AG09309 (cell line): ENCODE measurements around the gene OR51I2.

Experiments
- DNase-seq: peaks from one replicate; pipeline ENCODE4 v3.0.0-alpha.2; 2010; ENCODE audit warnings: low read depth
- H3K4me3 ChIP-seq: 2 replicates; pipeline ENCODE4 v1.5.1; 2011; ENCODE audit warnings: mild to moderate bottlenecking, low read depth, low read length, moderate library complexity; ENCODE audit not compliant: control insufficient read depth
- TF ChIP-seq, protein P1 (sequence below): IDR thresholded peaks from 2 replicates; pipeline ENCODE4 v1.5.1; 2011; ENCODE audit warnings: mild to moderate bottlenecking, low read depth, low read length, inconsistent platforms; ENCODE audit not compliant: insufficient read depth, control insufficient read depth; ENCODE audit errors: missing control alignments

Gene OR51I2

DNA sequence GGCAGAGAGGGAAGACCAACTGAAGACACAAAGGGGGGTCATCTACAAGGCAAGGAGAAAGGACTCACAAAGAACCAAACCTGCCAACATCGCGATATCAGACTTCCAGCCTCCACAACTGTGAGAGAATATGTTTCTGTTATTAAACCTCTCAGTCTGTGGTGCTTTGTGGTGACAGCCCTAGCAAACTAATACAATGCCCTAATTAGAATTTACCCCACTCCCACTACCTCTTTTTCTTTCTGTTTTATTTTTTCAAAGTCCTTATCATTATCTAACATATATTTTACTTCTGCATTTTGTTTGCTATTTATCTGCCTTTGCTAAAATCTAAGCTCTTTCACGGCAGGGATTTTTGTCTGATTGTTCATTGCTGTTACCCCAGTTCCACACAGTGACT lies 36.9 kb downstream of the OR51I2 start:
- TF ChIP-seq, protein P1, sequence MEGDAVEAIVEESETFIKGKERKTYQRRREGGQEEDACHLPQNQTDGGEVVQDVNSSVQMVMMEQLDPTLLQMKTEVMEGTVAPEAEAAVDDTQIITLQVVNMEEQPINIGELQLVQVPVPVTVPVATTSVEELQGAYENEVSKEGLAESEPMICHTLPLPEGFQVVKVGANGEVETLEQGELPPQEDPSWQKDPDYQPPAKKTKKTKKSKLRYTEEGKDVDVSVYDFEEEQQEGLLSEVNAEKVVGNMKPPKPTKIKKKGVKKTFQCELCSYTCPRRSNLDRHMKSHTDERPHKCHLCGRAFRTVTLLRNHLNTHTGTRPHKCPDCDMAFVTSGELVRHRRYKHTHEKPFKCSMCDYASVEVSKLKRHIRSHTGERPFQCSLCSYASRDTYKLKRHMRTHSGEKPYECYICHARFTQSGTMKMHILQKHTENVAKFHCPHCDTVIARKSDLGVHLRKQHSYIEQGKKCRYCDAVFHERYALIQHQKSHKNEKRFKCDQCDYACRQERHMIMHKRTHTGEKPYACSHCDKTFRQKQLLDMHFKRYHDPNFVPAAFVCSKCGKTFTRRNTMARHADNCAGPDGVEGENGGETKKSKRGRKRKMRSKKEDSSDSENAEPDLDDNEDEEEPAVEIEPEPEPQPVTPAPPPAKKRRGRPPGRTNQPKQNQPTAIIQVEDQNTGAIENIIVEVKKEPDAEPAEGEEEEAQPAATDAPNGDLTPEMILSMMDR = no peak

DNA sequence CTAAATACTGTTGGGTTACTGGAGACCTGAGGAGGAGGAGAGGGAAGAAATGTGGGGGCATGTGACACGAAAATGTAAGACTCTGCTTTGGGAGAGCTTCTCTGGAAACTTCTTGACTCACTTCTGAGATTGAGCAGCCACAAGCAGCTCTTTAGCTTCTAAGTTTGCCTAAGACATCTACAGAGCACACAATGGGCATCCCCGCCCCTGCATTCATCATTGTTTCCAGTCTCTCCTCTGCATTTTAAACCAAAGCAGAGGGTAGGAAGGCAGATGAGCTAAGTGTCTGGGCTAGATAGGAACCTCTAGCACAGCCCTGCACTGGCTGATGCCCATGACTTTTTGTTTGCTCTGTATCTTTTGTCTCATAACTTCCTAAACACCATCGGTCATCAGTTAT lies 37.3 kb downstream of the OR51I2 start:
- DNase-seq = no peak
- no peak overlapping the region for H3K4me3 ChIP-seq
- TF ChIP-seq, protein P1 = no peak

More for the DNA sequence above, 36.9 kb downstream of the OR51I2 start:
- no peak for DNase-seq
- H3K4me3 ChIP-seq = no peak overlapping the region

DNA sequence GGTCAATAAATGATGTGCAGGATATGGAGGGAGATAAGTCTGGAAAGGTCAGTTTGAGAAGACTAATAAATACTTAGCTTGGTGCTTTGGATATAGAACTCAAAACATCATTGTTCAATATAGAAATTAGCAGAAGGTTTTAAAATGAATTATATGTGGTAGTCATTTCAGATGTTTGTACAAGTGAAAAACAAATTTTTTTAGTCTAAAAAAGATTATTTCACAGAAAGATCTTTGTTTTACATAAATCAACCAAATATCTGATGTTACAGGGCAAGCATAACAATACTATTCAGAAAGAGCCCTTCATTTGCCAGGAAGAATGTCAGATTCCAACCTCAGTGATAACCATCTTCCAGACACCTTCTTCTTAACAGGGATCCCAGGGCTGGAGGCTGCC lies 39.3 kb downstream of the OR51I2 start, which contains the start of gene OR52D1:
OR52D1 (plus strand) TSS at position 301 of the 400 bp plus-strand sequence; CDS start at position 323, 22 bp downstream.
- TF ChIP-seq, protein P1 = no peak
- DNase-seq = no peak
- no peak within 1 kb of the TSS for H3K4me3 ChIP-seq

DNA sequence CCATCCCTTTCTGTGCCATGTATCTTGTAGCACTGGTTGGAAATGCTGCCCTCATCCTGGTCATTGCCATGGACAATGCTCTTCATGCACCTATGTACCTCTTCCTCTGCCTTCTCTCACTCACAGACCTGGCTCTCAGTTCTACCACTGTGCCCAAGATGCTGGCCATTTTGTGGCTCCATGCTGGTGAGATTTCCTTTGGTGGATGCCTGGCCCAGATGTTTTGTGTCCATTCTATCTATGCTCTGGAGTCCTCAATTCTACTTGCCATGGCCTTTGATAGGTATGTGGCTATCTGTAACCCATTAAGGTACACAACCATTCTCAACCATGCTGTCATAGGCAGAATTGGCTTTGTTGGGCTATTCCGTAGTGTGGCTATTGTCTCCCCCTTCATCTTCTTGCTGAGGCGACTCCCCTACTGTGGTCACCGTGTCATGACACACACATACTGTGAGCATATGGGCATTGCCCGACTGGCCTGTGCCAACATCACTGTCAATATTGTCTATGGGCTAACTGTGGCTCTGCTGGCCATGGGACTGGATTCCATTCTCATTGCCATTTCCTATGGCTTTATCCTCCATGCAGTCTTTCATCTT lies 39.8 kb downstream of the OR51I2 start:
- TF ChIP-seq, protein P1 = no peak
- no peak for DNase-seq
- no peak overlapping the region for H3K4me3 ChIP-seq

DNA sequence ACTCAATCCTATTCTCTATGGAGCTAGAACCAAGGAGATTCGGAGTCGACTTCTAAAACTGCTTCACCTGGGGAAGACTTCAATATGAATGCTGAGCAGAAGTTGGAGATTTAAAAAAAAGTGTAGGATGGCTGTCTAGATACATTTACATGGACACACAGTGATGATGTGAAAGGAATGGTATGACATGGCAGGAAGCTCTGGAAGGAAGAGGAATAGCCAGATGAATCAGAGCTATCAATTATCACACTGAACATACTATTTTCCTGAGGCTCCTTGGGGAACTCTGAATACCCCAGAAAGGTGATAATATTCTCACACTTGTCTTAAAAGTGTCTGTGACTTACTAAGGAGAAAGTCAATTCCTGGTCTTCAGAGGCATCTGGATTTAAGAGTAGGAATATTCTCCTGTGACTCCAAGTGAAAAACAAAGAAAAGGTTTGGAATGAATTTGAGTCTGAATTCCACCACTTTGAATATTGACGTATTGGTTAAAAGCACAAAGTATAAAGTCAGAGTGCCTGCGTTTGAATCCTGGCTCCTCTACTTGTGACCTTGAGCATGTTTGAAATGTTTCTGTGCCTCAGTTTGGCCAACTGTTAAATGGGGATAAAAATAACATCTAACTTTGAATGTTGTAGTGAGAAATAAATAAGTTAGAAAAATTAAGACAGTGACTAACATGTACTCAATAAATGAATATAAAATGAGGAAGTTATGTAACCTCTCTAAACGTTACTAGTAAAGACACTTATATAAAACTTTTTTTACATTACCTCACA lies 40.6 kb downstream of the OR51I2 start:
- no peak overlapping the region for H3K4me3 ChIP-seq
- TF ChIP-seq, protein P1 = no peak
- no peak for DNase-seq

DNA sequence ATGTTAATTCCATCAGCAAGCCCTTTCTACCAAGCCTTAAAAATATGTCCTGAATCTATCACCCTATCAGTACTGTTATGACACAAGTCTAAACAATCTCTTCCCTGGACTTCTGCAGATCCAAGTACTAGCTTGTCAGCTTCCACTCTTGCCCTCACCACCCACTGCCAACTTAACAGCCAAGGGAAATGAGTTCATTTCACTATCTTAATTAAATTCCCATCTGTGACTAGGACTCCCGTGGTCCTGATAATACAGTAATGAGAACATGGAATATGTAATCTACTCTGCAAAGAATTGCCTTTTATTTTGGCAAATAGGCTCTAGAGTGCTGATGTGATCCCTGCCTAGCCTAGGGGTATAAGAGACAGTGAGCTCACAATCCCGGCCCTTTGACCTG lies 50.5 kb downstream of the OR51I2 start:
- no peak for DNase-seq
- H3K4me3 ChIP-seq = no peak overlapping the region
- TF ChIP-seq, protein P1 = no peak

DNA sequence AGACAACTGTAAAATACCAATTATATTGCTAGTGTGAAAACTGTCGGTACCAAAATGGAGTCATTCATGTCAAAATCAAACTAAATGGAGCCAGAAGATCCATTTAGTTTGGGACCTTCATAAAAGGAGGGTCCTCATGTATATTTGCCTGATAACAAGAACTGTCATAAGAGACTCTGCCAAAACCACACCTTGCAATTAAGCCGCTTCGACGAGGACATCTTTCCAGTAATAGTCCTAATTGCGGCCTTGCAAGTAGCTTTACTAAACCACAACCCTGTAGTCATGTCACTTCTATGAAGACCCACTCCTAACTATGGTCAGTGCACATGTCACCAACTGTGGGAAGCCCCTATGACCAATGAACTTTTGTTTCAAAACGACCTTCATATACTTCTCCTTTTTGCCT lies 51.3 kb downstream of the OR51I2 start:
- TF ChIP-seq, protein P1 = no peak
- DNase-seq = no peak
- H3K4me3 ChIP-seq = no peak overlapping the region
